Fibroblast of the aortic adventitia (primary cell): ENCODE results near the gene TGM2. TPM values are rescaled to one million over a fixed set of nuclear protein-coding genes. Genes with fewer than 3 reads are reported as not detected.
A peak's percentile ranks its signal among the peaks of the same experiment; 100 is the strongest.
"Not testable (repeated sequence)": the region's sequence is repeated elsewhere in the genome, so short reads cannot be mapped to it uniquely, and the experiment has no call there.

ENCODE experiments used
- DNase-seq: peaks from one replicate; pipeline ENCODE4 v3.0.0-alpha.2; 2010; ENCODE audit warnings: low read depth
- H3K4me3 ChIP-seq: 2 replicates; pipeline ENCODE4 v1.5.1; 2011; ENCODE audit warnings: low read depth, mild to moderate bottlenecking, control low read depth, low read length, moderate library complexity
- CTCF ChIP-seq: IDR thresholded peaks from 2 replicates; pipeline ENCODE4 v1.5.1; 2011; ENCODE audit warnings: mild to moderate bottlenecking, low read length, control low read depth, inconsistent platforms; ENCODE audit not compliant: insufficient read depth
- total RNA-seq: library from RNA; depleted of rRNA; stranded (reverse); fragments of >200 nt; gene quantifications from 2 replicates; pipeline ENCODE4 v1.2.3, GENCODE V29; 2012; ENCODE audit warnings: low replicate concordance

TGM2 gene
- total RNA-seq, 1 donor: 117 TPM

GRCh38 chr20:38108438-38108985 lies 56.6 kb downstream of the TGM2 start:
- no peak overlapping the region for H3K4me3 ChIP-seq
- peak; percentile 97 for DNase-seq

DNA sequence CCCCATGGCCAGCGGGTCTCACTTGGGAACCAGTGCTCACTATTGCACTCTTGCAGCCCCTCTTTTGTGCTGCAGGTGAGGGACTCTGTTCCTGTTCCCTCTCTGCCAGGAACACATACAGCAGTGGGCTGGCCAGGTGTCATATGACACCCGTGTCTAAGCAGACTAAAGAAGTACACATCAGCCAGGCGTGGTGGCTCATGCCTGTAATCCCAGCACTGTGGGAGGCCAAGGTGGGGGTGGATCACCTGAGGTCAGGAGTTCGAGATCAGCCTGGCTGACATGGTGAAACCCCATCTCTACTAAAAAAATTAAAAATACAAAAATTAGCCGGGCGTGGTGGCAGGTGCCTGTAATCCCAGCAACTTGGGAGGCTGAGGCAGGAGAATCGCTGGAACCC lies 57.2 kb downstream of the TGM2 start:
- not testable (repeated sequence) for H3K4me3 ChIP-seq, DNase-seq

More at GRCh38 chr20:38108438-38108985, 56.6 kb downstream of the TGM2 start:
- TF ChIP-seq CTCF: no peak

GRCh38 chr20:38107386-38107785 lies 57.7 kb downstream of the TGM2 start:
- H3K4me3 ChIP-seq, DNase-seq: not testable (repeated sequence)

DNA sequence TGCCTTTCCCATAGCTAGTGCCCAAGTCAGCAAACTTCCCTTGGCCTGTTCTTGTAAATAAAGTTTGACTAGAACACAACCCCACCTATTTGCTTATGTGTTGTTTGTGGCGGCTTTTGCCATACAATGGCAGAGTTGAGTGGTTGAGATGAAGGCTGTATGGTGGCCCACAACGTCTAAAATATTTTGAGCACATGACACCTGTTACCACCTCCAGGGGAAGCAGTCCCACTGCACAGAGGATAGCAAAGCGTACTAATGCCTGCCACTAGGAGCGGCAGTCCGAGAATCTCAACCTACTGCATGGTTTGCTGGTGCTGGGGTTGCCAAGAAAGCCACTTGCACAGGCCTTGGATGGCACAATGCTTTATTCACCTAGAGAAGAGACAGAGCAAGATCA lies 58.6 kb downstream of the TGM2 start:
- no peak overlapping the region for H3K4me3 ChIP-seq
- no peak for DNase-seq
- no peak for TF ChIP-seq CTCF

- H3K4me3 ChIP-seq: no peak overlapping the region
- no peak for DNase-seq
- no peak for TF ChIP-seq CTCF
Measured at GRCh38 chr20:38104285-38104684, 60.8 kb downstream of the TGM2 start.

- not testable (repeated sequence) for DNase-seq, H3K4me3 ChIP-seq
Measured at GRCh38 chr20:38102206-38102605, 62.9 kb downstream of the TGM2 start.

- no peak for DNase-seq
- no peak for TF ChIP-seq CTCF
- H3K4me3 ChIP-seq: no peak overlapping the region
Measured at GRCh38 chr20:38098952-38099351, 66.1 kb downstream of the TGM2 start.

GRCh38 chr20:38095017-38095686 lies 69.9 kb downstream of the TGM2 start:
- H3K4me3 ChIP-seq: no peak overlapping the region
- peak; percentile 58 for DNase-seq
- TF ChIP-seq CTCF: no peak
